ENCODE results near the gene ADIG. TPM values are rescaled to one million over a fixed set of nuclear protein-coding genes. Genes with fewer than 3 reads are reported as not detected.

The ADIG gene
- total and polyA plus RNA-seq, 2 of the 8 experiments (the other 6 are each of a cell fraction or from before 2014, with no cell fraction given) = not detected

DNA sequence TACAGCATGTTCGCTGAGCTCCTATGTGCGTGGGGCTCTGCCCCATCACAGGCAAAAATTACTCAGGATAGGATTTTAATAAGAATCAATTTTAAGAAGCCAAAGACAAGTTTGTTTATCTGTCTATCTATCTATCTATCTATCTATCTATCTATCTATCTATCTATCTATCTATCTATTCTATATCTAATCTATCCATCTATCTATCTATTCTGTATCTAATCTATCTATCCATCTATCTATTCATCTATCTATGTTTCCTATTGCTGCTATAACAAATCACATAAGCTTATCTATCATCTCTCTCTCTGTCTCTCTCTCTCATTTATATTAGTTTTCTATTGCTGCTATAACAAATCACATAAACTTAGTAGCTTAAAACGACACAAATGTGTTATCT, 22.3 kb downstream of the ADIG start:
- POLR2A ChIA-PET (ENCODE audit: partially characterized antibody) = interaction anchor here (0.6 to 1.4 kb wide), 3 partner anchors 31 to 132 kb away, joined by 3 to 5 read pairs (median 3); no protein-coding TSS in a partner anchor
- CTCF ChIA-PET (ENCODE audit: partially characterized antibody) = interaction anchor here (1.0 to 1.8 kb wide), 6 partner anchors 10 to 46 kb away, joined by 3 to 7 read pairs (median 3); no protein-coding TSS in a partner anchor
- H2AFZ ChIP-seq (ENCODE audit: low read length) = no peak overlapping the region
- no peak overlapping the region for H2BK20ac ChIP-seq (ENCODE audit: low read length)
- H4K8ac ChIP-seq (ENCODE audit: extremely low read depth, insufficient read depth, low read length) = no peak overlapping the region
- no peak overlapping the region for H3K18ac ChIP-seq (ENCODE audit: extremely low read depth, low read length)
- H3K9ac ChIP-seq (replicated peaks in 1 of 4; ENCODE audit: extremely low read depth in 1 of 4, low read depth in 3 of 4, low read length in 3 of 4) = no peak overlapping the region
- H3K36me3 ChIP-seq (ENCODE audit: control insufficient read depth in 2 of 4, insufficient read depth in 4 of 4, low read length in 3 of 4) = no peaks in the 10 kb centered on the region
- H3K79me1 ChIP-seq (ENCODE audit: low read depth, low read length) = no peaks in the 10 kb centered on the region
- H3K4ac ChIP-seq (replicated peaks; ENCODE audit: insufficient read length, low read depth, low read length) = no peak overlapping the region
- no peak overlapping the region for H3K56ac ChIP-seq (replicated peaks; ENCODE audit: insufficient read length, low read depth, low read length)
- WGBS, 2 experiments (ENCODE audit: extremely low coverage in 1 of 2, insufficient coverage in 1 of 2, insufficient read length in 1 of 2, insufficient replicate concordance in 2 of 2, low coverage in 1 of 2, low lambda C conversion rate in 2 of 2, missing lambda C conversion rate in 1 of 2) = 88% methylated on average over 3 of the region's 3 CpGs; no CpG with 5 or more reads in 1 of the 2 experiments
- no peak overlapping the region for H3K14ac ChIP-seq (ENCODE audit: insufficient read length)
- FAIRE-seq (no peak), DNase-seq (ENCODE audit: low read depth in 1 of 2, low spot score in 2 of 2) (no peak)
- H2AK5ac ChIP-seq (ENCODE audit: low read depth, low read length) = no peak overlapping the region
- H2BK120ac ChIP-seq (replicated peaks; ENCODE audit: low read depth, low read length) = no peak overlapping the region
- H2BK15ac ChIP-seq (ENCODE audit: low read length) = no peak overlapping the region
- H3K4me2 ChIP-seq (ENCODE audit: insufficient read depth in 1 of 2, low read depth in 2 of 2, low read length in 2 of 2) = no peak overlapping the region
- H3K23me2 ChIP-seq (ENCODE audit: low read depth, low read length) = peaks cover 8% of the 10 kb centered on the region; the same call in 1 of the 2 replicates
- peaks cover 0 to 9% (median 4%) of the 10 kb centered on the region in 4 experiments; a peak in 4 of 7 replicates for H3K27me3 ChIP-seq (replicated peaks in 1 of 4; ENCODE audit: control insufficient read depth in 3 of 4, extremely low read depth in 1 of 4, insufficient read depth in 3 of 4, low read length in 3 of 4)
- H3K4me3 ChIP-seq (ENCODE audit: extremely low read depth in 1 of 4, insufficient read depth in 2 of 4, low read depth in 3 of 4, low read length in 4 of 4) = no peak overlapping the region
- no peaks in the 10 kb centered on the region for H4K20me1 ChIP-seq (replicated peaks in 1 of 2; ENCODE audit: control insufficient read depth in 1 of 2, insufficient read depth in 2 of 2, low read length in 2 of 2)
- H2BK12ac ChIP-seq (ENCODE audit: low read depth, low read length) = no peak overlapping the region
- no peaks in the 10 kb centered on the region for H3K9me3 ChIP-seq (ENCODE audit: insufficient read depth in 2 of 2, low read depth in 1 of 2, low read length in 1 of 2)
- no peak for TF ChIP-seq CHD2 (IDR thresholded peaks at IDR 0.05; ENCODE audit: low read length)
- no peak for TF ChIP-seq RNF2 (IDR thresholded peaks at IDR 0.05; ENCODE audit: borderline replicate concordance, low read depth, low read length, missing control alignments, poor library complexity, severe bottlenecking)
- no peak for TF ChIP-seq SP4 (IDR thresholded peaks at IDR 0.05; ENCODE audit: low read length)
- H2BK5ac ChIP-seq (ENCODE audit: low read depth, low read length) = no peak overlapping the region
- no peak overlapping the region for H4K91ac ChIP-seq (replicated peaks; ENCODE audit: insufficient read length, low read length)
- no peaks in the 10 kb centered on the region for H3K79me2 ChIP-seq (ENCODE audit: control insufficient read depth in 1 of 2, insufficient read depth in 2 of 2, low read length in 2 of 2)
- H3K23ac ChIP-seq (ENCODE audit: insufficient read length) = no peak overlapping the region
- peaks cover 0 to 16% (median 12%) of the 10 kb centered on the region in 4 experiments; a peak in 6 of 7 replicates for H3K4me1 ChIP-seq (replicated peaks in 1 of 4; ENCODE audit: control insufficient read depth in 3 of 4, insufficient read depth in 4 of 4, low read length in 3 of 4)
- no peak overlapping the region for H3K27ac ChIP-seq (ENCODE audit: low read depth, low read length)
- H4K5ac ChIP-seq (ENCODE audit: insufficient read length, low read depth, low read length) = no peak overlapping the region
